HepG2 (cell line): Measurements from ENCODE around the gene STYXL2.

Experiments
- BRF2 ChIP-seq: sonication (generic); formaldehyde crosslinking; IDR thresholded peaks from 2 replicates; pipeline ENCODE4 v1.8.1; 2022; ENCODE audit warnings: mild to moderate bottlenecking, missing genetic modification reagents
- MAX ChIP-seq: IDR thresholded peaks from 2 replicates; pipeline ENCODE4 v1.6.1; 2012; ENCODE audit warnings: inconsistent platforms
- MBNL3 ChIP-seq: fragments of 250-450 bp; sonication (Bioruptor Pico); conservative IDR thresholded peaks from 2 replicates; pipeline ENCODE4 v1.8.0; 2022; ENCODE audit warnings: mild to moderate bottlenecking, inconsistent platforms
- NPAS2 ChIP-seq: sonication (generic); formaldehyde crosslinking; IDR thresholded peaks from 2 replicates; pipeline ENCODE4 v1.8.0; 2022; ENCODE audit warnings: mild to moderate bottlenecking, missing genetic modification reagents, borderline replicate concordance
- POLR2A ChIP-seq, 2 experiments: IDR thresholded peaks; 2 replicates each; pipeline ENCODE4 v1.6.1; 2011; ENCODE audit warnings: low read depth in 2 of 2, low read length in 2 of 2, mild to moderate bottlenecking in 1 of 2, moderate library complexity in 1 of 2; ENCODE audit not compliant: insufficient read depth in 1 of 2
- RFX5 ChIP-seq: IDR thresholded peaks from 2 replicates; pipeline ENCODE4 v1.6.1; 2011; ENCODE audit warnings: low read depth, low read length, improper control_type of control experiment
- SMC3 ChIP-seq: IDR thresholded peaks from 2 replicates; pipeline ENCODE4 v1.6.1; 2011; ENCODE audit warnings: low read length, improper control_type of control experiment
- TF ChIP-seq, protein P1 (sequence below): sonication (generic); formaldehyde crosslinking; IDR thresholded peaks from 2 replicates; pipeline ENCODE4 v1.8.0; 2022; ENCODE audit warnings: low read depth, missing genetic modification reagents
- TF ChIP-seq, protein P2 (sequence below): sonication (generic); formaldehyde crosslinking; IDR thresholded peaks from 2 replicates; pipeline ENCODE4 v1.5.0; 2020; ENCODE audit warnings: mild to moderate bottlenecking, missing genetic modification reagents, moderate library complexity

DNA sequence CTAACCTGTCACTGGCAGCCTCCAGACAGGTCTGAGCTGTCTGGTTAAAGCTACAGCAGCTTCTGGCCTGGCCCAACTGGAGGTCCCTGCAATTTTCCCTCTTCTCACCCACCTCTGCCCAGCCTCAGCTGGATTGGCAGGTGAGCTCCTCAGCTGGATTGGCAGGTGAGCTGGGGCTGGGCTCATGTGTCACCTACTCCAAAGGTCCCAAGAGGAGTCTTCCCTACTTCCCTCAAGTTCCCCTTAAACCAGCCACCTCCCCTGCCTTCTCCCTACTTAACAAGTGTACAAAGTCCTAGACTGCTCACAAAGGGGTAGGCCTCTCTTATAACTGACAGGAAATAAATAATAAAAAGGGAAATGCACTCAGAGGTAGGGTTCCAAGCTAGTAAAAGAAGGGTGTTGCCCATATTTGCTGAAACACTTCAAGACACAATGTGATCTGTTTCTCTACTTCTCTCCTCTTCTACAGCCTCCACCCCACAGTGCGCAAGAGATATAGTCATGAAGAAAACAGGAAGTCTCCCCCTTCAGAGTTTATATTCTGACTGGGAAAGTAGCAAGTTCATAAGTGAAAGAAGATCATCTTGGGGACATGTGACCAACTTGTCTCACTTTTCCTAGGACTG lies 3.4 kb upstream of the STYXL2 start, which contains the start of gene GPA33:
- TF ChIP-seq RFX5, result no peak
- TF ChIP-seq, protein P1, sequence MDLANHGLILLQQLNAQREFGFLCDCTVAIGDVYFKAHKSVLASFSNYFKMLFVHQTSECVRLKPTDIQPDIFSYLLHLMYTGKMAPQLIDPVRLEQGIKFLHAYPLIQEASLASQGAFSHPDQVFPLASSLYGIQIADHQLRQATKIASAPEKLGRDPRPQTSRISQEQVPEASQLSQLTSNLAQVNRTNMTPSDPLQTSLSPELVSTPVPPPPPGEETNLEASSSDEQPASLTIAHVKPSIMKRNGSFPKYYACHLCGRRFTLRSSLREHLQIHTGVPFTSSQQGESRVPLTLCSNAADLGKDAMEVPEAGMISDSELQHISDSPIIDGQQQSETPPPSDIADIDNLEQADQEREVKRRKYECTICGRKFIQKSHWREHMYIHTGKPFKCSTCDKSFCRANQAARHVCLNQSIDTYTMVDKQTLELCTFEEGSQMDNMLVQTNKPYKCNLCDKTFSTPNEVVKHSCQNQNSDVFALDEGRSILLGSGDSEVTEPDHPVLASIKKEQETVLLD (CRISPR knock-in tag), result no peak
- no peak for TF ChIP-seq MAX
- TF ChIP-seq, protein P2, sequence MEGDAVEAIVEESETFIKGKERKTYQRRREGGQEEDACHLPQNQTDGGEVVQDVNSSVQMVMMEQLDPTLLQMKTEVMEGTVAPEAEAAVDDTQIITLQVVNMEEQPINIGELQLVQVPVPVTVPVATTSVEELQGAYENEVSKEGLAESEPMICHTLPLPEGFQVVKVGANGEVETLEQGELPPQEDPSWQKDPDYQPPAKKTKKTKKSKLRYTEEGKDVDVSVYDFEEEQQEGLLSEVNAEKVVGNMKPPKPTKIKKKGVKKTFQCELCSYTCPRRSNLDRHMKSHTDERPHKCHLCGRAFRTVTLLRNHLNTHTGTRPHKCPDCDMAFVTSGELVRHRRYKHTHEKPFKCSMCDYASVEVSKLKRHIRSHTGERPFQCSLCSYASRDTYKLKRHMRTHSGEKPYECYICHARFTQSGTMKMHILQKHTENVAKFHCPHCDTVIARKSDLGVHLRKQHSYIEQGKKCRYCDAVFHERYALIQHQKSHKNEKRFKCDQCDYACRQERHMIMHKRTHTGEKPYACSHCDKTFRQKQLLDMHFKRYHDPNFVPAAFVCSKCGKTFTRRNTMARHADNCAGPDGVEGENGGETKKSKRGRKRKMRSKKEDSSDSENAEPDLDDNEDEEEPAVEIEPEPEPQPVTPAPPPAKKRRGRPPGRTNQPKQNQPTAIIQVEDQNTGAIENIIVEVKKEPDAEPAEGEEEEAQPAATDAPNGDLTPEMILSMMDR (CRISPR knock-in tag), result no peak
- TF ChIP-seq NPAS2 (CRISPR knock-in tag), result no peak
- TF ChIP-seq SMC3, result no peak
- TF ChIP-seq BRF2 (CRISPR knock-in tag), result no peak
- TF ChIP-seq MBNL3 (CRISPR knock-in tag), result no peak
- no peak for TF ChIP-seq POLR2A (IDR thresholded peaks at IDR 0.05; ENCODE audit: insufficient read depth in 1 of 2, low read depth in 2 of 2, low read length in 2 of 2)
